Measurements from ENCODE around the gene RPL28.

Gene RPL28

DNA sequence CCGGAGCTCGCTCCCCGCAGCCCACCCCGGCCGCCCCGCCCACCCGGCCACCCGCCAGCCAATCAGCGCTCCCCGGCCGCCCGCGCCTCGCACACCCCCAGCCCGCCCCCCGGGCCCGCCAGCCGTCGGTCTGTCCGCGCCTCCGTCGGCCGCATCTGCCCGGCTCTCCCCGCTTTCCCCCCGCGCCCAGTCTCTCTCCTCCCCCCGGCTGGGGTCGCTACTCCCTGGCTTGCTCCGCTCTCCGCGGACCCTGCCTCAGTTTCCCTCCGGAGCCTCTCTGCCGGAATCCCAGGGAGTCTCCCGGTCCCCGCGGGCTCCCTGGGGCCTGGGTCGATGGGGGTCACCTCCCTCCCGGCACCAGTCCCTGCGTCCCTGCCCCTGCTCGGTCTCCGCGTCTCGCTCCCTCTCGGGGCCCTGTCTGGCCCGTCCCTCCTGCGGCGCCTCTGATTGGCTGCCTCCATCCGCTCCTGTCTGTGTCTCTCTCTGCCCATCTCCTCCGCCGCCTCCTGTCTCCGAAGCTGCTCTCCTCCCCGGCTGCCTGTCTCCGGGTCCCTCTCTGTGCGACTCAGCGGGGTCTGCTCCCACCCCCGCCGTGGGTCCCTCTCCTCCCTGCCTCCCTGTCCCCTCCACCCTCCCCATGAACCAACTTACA, 16.0 kb upstream of the RPL28 start:
- TF ChIP-seq, protein P1, sequence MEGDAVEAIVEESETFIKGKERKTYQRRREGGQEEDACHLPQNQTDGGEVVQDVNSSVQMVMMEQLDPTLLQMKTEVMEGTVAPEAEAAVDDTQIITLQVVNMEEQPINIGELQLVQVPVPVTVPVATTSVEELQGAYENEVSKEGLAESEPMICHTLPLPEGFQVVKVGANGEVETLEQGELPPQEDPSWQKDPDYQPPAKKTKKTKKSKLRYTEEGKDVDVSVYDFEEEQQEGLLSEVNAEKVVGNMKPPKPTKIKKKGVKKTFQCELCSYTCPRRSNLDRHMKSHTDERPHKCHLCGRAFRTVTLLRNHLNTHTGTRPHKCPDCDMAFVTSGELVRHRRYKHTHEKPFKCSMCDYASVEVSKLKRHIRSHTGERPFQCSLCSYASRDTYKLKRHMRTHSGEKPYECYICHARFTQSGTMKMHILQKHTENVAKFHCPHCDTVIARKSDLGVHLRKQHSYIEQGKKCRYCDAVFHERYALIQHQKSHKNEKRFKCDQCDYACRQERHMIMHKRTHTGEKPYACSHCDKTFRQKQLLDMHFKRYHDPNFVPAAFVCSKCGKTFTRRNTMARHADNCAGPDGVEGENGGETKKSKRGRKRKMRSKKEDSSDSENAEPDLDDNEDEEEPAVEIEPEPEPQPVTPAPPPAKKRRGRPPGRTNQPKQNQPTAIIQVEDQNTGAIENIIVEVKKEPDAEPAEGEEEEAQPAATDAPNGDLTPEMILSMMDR (IDR thresholded peaks at IDR 0.05; ENCODE audit: low read depth, low read length) = no peak
- H3K4me3 ChIP-seq (ENCODE audit: low read depth, low read length) = peak overlapping the region; percentile 86

DNA sequence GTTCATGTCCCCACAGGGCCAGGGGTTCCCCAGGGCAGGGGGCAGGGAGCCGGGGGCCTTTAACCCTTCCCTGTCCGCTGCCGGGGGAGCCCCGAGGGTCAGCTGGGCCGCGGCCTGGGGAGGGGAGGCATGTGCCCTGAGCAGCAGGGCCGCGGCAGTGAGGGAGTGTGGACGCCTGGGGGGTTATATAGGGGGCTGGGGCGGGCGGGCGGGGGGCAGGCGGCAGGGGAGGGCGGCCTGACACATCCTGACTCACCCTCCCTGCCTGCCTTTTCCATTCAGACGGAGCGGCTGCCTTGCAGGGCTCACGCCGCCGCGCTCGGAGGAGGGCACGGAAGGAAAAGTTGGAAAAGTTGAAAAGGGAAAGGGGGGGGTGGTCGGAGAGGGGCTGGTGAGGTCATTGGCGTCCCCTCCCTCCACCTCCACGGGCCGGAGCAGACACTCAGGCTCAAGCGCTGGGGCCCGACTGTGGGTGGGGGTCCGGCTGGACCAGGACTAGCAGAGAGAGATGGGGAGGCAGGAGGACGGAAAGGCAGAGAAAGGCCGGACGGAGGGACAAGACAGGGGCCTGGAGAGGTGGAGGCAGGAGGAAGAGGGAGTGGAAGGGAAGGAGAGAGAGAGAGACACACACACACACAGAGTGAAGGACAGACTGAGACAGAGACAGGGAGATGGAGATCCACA, 15.3 kb upstream of the RPL28 start, which contains the start of gene IL11:
TSS of gene IL11 (minus strand) at position 159 of the 684 bp plus-strand sequence. CDS start at position 6, 153 bp downstream.
- H3K4me3 ChIP-seq (ENCODE audit: low read depth, low read length) = peak within 1 kb of the TSS; percentile 86
- TF ChIP-seq, protein P1 (IDR thresholded peaks at IDR 0.05; ENCODE audit: low read depth, low read length) = no peak

DNA sequence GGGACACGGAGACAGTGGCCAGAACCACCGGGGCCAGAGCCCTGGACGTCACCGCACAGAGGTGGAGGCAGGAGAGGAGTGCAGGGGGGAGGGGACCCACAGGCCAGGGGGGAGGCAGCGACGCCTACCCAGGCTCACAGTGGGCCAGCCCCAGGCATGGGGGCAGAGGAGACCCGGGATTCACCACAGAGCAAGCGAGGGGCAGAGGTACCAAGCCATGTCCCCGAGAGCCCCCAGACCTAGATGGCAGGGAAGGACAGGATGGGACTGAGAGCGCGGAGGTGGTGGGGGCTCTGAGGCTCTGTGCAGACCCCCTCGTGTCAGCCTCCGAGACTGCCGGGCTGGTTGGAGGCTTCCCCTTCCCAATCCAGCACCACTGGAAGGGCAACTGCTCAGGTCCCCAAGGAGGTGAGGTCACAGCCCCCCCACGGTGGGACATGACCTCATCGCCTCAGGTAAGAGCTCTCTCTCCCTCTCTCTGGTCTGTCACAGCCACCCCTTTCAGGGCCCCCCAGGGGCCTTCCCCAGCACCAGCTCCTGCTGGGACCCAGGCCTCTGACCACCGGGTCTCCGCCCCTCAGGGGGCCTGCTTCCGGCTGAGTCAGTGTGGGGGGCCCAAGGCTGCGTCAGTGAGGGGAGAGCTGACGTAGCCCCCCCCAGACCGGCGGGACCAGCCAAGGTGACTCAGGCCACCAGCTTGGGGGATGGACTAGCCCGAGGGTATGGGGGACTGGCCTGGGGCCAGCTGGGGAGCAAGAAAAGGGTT, 13.2 kb upstream of the RPL28 start:
- TF ChIP-seq, protein P1 (IDR thresholded peaks at IDR 0.05; ENCODE audit: low read depth, low read length) = no peak
- H3K4me3 ChIP-seq (ENCODE audit: low read depth, low read length) = no peak overlapping the region

DNA sequence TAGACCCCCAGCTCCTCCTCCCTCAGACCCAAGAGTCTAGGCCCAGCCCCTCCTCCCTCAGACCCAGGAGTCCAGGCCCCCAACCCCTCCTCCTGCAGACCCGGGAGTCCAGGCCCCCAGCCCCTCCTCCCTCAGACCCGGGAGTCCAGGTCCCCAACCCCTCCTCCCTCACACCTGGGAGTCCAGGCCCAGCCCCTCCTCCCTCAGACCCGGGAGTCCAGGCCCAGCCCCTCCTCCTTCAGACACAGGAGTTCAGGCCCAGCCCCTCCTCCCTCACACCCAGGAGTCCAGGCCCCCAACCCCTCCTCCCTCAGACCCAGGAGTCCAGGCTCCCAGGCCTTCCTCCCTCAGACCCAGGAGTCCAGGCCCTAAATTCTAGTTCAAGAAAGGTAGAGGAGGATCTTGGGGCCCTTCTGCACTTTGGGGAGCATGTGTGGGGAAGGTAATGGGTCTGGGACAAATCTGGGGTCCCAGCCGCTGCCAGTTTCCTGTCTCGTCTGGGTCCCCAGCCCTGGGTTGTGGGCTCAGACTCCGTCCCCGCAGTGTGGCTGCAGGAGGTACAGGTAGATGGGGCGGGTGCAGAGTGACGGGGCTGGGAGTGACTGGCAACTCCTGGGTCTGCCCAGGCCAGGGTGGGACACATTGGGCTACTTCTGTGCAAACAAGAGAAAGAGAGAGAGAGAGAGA, 12.3 kb upstream of the RPL28 start:
- H3K4me3 ChIP-seq (ENCODE audit: low read depth, low read length) = no peak overlapping the region
- TF ChIP-seq, protein P1 (IDR thresholded peaks at IDR 0.05; ENCODE audit: low read depth, low read length) = no peak

DNA sequence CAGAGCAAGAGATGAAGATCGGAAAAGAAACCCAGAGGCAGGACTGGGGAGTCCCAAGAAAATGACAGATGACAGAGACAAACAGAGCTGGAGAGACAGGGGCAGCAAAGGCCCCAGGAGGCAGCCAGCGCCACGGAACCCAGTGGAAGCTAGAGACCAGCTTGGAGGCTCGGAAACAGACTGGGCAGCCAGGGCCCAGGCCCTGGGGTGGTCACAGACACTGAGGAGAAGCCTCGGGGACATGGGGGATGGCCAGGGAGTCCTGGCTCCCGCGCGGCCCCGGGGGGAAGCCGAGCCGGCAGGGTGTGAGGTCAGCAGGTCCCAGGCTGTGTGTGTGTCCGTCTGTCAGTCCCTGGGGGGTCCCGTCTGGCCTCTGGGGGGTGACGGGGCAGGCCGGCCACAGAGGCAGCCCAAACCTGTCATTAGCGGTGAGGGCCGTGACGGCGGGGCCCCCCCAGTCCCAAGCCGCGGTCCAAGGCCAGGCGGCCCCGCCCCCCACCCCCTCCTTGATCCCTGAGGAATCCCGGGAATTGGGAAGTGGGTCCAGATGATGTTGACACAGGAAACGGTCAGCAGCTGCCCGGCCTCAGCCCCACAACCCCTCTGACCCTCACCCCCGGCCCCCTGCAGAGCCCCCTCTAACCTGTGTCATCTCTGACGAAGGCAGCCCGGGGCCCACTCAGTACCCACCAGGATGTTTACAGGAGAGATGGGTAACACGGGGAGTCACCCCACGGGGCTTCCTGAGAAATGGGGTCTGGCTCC, 11.6 kb upstream of the RPL28 start:
- TF ChIP-seq, protein P1 (IDR thresholded peaks at IDR 0.05; ENCODE audit: low read depth, low read length) = no peak
- H3K4me3 ChIP-seq (ENCODE audit: low read depth, low read length) = no peak overlapping the region

DNA sequence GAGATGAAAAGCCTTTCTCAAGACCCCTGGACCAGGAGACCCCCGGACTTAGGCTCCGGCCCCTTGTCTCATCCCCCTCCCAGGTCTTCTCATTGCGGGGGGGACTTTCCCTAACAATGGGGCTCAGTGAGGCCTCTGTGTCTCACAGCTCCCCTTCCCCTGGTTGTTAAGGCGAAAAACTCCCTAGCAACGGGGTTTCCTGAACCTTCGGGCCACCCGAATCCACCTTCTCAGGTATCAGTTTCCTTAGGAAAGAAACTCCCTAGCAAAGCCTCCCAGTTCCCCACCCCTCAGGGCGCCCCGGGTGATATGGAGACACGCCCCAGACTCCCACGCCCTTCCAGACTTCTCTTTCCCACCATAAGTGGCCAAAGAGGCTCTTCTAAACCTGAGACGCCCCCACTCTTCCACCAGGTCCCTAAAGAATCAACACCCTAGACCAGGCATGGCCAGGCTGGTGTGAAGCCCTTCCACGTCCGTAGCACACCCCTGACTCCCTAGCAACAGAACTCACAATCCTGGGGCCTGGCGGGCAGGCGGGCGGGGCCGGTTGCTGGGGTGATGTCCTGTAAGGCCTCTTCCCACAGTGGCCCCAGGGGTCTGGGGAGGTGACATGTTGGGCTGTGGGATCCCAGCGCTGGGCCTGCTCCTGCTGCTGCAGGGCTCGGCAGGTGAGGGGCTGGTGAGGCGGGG, 9.3 kb upstream of the RPL28 start, which contains the start of gene TMEM190:
TSS of gene TMEM190 (plus strand) at position 586 of the 693 bp plus-strand sequence. CDS start at position 614, 28 bp downstream.
- H3K4me3 ChIP-seq (ENCODE audit: low read depth, low read length) = no peak within 1 kb of the TSS
- TF ChIP-seq, protein P1 (IDR thresholded peaks at IDR 0.05; ENCODE audit: low read depth, low read length) = no peak

Measured in WI38 (cell line).